Karpas-422 (cell line): ENCODE measurements around the gene RFNG. TPM values are rescaled to one million over a fixed set of nuclear protein-coding genes. Genes with fewer than 3 reads are reported as not detected.

Source experiments
- DNase-seq: peaks from one replicate; pipeline ENCODE4 v3.0.0-alpha.2; 2015
- H2AFZ ChIP-seq: fragments of 200-600 bp; sonication (generic); 2 replicates; pipeline ENCODE4 v1.6.1; 2014; ENCODE audit warnings: antibody characterized with exemption, low read length, mixed read lengths
- H3K27ac ChIP-seq: fragments of 200-600 bp; sonication (generic); 2 replicates; pipeline ENCODE4 v1.5.1; 2014; ENCODE audit warnings: mild to moderate bottlenecking, low read length, moderate library complexity
- H3K27me3 ChIP-seq: fragments of 200-600 bp; sonication (generic); 2 replicates; pipeline ENCODE4 v1.6.1; 2014; ENCODE audit warnings: low read length, mixed read lengths
- H3K36me3 ChIP-seq: fragments of 200-600 bp; sonication (generic); 2 replicates; pipeline ENCODE4 v1.6.1; 2014; ENCODE audit warnings: low read length, mixed read lengths; ENCODE audit not compliant: insufficient read depth
- H3K4me1 ChIP-seq: fragments of 200-600 bp; sonication (generic); 2 replicates; pipeline ENCODE4 v1.6.1; 2014; ENCODE audit warnings: mild to moderate bottlenecking, low read length, mixed read lengths
- H3K4me2 ChIP-seq: fragments of 200-600 bp; sonication (generic); 2 replicates; pipeline ENCODE4 v1.6.1; 2014; ENCODE audit warnings: low read length, low read depth, mild to moderate bottlenecking; ENCODE audit not compliant: poor library complexity, severe bottlenecking
- H3K4me3 ChIP-seq: fragments of 200-600 bp; sonication (generic); 2 replicates; pipeline ENCODE4 v1.5.1; 2014; ENCODE audit warnings: mild to moderate bottlenecking, antibody characterized with exemption, low read length, mixed read lengths
- H3K79me2 ChIP-seq: fragments of 200-600 bp; sonication (generic); 2 replicates; pipeline ENCODE4 v1.6.1; 2014; ENCODE audit warnings: mild to moderate bottlenecking, low read length, mixed read lengths
- H3K9ac ChIP-seq: fragments of 200-600 bp; sonication (generic); 2 replicates; pipeline ENCODE4 v1.6.0; 2014; ENCODE audit warnings: low read length
- H3K9me2 ChIP-seq: fragments of 200-600 bp; sonication (generic), shearing (Covaris generic); replicated peaks from 2 replicates; pipeline ENCODE4 v1.6.0; 2014; ENCODE audit warnings: mild to moderate bottlenecking, low read length, moderate library complexity; ENCODE audit not compliant: insufficient read depth
- H3K9me3 ChIP-seq: fragments of 300-700, 200-600 bp; sonication (generic); 2 replicates; pipeline ENCODE4 v1.6.1; 2014; ENCODE audit warnings: low read length, mixed read lengths
- H4K20me1 ChIP-seq: fragments of 200-600 bp; sonication (generic); 2 replicates; pipeline ENCODE4 v1.6.1; 2014; ENCODE audit warnings: mild to moderate bottlenecking, antibody characterized with exemption, low read length, low read depth; ENCODE audit not compliant: insufficient read depth
- total RNA-seq: library from RNA; depleted of rRNA; stranded (reverse); fragments of >200 nt; shearing (Covaris generic); gene quantifications from 2 replicates; pipeline ENCODE4 v1.2.3, GENCODE V29; 2014; ENCODE audit warnings: low replicate concordance

Gene RFNG
- total RNA-seq, 1 experiment from 2014 or later = 16.5 TPM

DNA sequence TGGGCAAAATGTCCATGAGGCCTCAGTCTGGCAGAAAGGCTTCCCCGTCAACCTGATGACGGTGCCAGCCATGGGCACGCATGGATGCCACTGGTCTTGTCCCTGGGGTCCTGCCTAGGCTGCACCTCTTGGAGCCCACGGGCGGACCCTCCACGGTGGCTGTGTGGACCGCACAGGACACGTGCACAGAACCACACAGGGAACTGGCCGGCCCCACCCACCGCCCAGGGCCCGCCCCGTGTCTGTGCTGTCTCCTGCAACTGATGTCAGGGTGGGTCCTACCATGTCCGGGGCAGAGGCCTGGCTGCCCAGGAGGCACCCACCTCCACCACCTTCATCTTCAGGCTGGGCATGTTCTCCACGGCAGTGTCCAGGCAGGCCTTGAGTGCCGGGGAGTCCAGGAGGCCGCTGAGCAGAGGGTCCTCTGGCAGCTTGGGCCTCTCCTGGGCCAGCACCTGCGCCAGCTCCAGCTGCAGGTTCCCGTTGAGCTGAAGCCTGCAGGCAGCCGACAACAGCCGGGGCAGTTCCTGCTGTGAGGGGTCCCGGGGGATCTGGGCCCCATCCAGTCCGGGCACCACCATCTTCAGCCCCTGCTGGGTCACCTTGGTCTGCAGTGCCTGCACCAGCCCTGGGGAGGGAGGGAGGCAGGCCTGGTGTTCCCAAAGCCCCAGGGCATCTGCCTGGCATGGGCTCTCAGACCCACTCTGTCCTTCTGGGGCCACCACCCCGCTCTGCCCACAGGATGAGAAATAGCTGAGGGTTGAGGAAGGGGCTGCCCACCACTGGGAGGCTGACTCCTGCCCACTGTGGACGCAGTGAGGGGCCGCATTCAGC is 34.5 kb upstream of the RFNG start:
- H2AFZ ChIP-seq = no peak overlapping the region
- no peak overlapping the region for H3K27ac ChIP-seq
- no peaks in the 10 kb centered on the region for H3K4me1 ChIP-seq
- no peaks in the 10 kb centered on the region for H3K79me2 ChIP-seq
- DNase-seq = no peak
- no peak overlapping the region for H3K4me2 ChIP-seq
- H3K4me3 ChIP-seq = no peak overlapping the region
- H3K9me3 ChIP-seq = no peaks in the 10 kb centered on the region
- H3K9me2 ChIP-seq = no peaks in the 10 kb centered on the region
- H3K27me3 ChIP-seq = no peaks in the 10 kb centered on the region
- peaks cover 27% of the 10 kb centered on the region; the same call in 1 of the 2 replicates for H4K20me1 ChIP-seq
- no peak overlapping the region for H3K9ac ChIP-seq
- peaks cover 14% of the 10 kb centered on the region for H3K36me3 ChIP-seq

DNA sequence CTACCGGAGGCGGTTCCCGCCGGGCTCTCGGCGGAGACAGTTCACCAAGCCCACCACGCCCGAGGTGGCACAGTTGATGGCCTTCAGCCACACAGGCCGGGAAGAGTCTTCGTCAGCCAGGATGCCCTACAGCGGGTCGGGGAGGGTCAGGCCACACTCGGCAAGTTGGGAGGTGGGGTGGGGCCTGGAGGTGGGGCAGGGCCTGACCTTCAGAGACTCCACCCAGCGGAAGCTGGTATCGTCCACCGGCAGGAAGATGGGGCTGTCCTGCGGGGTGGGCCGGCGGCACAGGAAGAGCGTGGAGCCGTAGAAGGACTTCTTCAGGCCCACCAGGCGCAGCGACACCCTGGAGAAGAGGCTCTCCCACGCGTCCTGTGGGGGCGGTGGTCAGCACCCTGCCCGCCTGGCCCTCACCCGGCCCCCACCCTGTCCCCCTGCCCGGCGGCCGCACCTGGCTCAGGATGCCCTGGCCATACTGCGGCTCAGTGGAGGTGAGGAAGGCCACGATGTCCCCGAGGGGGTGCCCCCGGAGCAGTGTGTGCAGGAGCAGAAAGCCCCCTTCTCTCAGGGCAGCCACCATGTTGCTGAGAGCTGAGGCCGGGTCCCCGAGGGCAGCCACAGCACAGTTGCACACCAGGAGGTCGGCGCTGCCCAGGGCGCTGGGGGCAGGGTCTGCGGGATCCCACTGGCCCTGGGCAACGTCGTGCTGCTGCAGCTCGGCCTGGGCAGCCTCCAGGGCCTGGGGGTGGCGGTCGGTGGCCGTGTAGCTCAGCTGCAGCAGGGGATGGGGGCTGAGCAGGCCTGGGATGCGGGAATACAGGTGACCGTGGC is 33.6 kb upstream of the RFNG start:
- Histone ChIP-seq H3K9me3 (no peaks in the 10 kb centered on the region), H3K27me3 (no peaks in the 10 kb centered on the region), H3K79me2 (no peaks in the 10 kb centered on the region), H3K4me3 (no peak overlapping the region), H4K20me1 (peaks cover 31% of the 10 kb centered on the region; the same call in 1 of the 2 replicates), H3K36me3 (peaks cover 14% of the 10 kb centered on the region), H3K9me2 (no peaks in the 10 kb centered on the region), H3K4me1 (no peaks in the 10 kb centered on the region), H2AFZ (no peak overlapping the region), H3K27ac (no peak overlapping the region), H3K4me2 (no peak overlapping the region), H3K9ac (no peak overlapping the region)
- DNase-seq = no peak

DNA sequence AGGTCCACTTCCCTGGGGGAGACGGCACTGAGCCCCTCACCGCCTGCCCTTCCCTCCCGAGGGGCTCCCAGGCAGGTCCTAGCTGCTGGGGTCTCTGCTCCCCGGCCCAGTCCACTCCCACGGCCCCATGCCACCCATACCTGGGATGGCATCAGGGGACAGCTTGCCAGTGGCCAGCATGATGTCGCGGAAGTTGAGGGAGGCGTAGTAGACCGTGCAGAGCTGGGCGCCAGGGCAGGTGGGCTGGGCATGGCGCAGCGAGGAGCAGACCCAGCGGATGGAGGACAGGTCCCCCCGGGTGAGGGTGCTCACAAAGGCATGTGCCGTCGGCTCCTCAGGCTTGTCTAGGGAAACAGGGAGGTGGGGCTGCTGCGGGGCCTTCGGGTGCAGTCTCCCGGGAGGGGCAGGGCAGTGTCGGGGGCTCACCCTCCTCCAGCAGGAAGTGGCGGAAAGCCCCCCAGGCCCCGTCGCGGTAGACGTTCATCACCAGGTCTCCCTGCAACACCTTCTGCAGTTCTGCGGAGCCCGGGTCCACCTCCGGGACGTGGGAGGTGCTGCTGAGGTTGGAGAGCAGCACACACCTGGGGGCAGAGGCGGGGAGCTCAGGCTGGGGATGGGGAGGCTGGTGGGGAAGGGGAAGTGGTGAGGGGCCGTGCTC is 32.9 kb upstream of the RFNG start:
- H4K20me1 ChIP-seq = peaks cover 32% of the 10 kb centered on the region; the same call in 1 of the 2 replicates
- no peaks in the 10 kb centered on the region for H3K9me3 ChIP-seq
- DNase-seq = no peak
- no peak overlapping the region for H3K4me3 ChIP-seq
- H2AFZ ChIP-seq = no peak overlapping the region
- H3K79me2 ChIP-seq = no peaks in the 10 kb centered on the region
- H3K9me2 ChIP-seq = no peaks in the 10 kb centered on the region
- H3K27me3 ChIP-seq = no peaks in the 10 kb centered on the region
- H3K4me2 ChIP-seq = no peak overlapping the region
- no peak overlapping the region for H3K9ac ChIP-seq
- H3K4me1 ChIP-seq = no peaks in the 10 kb centered on the region
- H3K27ac ChIP-seq = no peak overlapping the region
- H3K36me3 ChIP-seq = peaks cover 11% of the 10 kb centered on the region; the same call in 1 of the 2 replicates

DNA sequence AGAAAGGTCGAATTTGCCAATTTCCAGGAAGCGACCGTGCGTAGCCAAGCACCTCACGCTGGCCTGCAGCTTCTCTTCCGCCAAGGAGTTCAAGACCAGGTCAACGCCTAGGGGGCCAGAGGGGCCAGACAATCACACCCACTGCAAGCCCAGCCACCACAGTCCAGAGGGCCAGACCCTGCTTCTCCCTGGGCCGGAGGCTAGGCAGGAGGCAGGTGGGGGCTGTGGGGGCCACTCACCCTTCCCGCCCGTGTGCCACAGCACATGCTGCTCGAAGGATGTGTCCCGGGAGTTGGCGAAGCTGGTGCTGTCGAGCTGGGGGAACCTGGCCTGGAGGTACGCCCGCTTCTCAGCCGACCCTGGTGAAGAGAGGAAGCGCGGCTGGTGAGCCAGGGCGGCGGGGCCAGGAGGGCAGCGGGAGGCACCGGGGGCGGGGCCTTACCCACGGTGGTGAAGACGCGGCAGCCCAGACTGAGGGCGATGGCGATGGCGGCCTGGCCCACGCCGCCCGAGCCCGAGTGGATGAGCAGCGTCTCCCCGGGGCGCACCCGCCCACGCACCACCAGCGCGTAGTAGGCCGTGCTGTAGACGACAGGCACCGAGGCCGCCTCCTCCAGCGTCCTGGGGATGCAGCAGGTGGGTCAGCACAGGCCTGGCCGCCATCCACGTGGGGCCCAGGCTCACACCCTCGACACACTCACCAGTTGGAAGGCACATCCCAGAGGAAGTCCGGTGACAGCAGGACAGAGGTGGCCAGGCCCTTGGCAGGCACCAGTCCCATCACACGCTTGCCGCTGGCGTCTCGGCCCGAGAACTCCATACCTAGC is 32.1 kb upstream of the RFNG start:
- Histone ChIP-seq H3K36me3 (peaks cover 11% of the 10 kb centered on the region; the same call in 1 of the 2 replicates), H3K4me3 (no peak overlapping the region), H3K27me3 (no peaks in the 10 kb centered on the region), H3K4me2 (no peak overlapping the region), H4K20me1 (peaks cover 27% of the 10 kb centered on the region; the same call in 1 of the 2 replicates), H3K79me2 (no peaks in the 10 kb centered on the region), H3K4me1 (no peaks in the 10 kb centered on the region), H3K9me2 (no peaks in the 10 kb centered on the region), H2AFZ (no peak overlapping the region), H3K9ac (no peak overlapping the region), H3K9me3 (no peaks in the 10 kb centered on the region), H3K27ac (no peak overlapping the region)
- no peak for DNase-seq

DNA sequence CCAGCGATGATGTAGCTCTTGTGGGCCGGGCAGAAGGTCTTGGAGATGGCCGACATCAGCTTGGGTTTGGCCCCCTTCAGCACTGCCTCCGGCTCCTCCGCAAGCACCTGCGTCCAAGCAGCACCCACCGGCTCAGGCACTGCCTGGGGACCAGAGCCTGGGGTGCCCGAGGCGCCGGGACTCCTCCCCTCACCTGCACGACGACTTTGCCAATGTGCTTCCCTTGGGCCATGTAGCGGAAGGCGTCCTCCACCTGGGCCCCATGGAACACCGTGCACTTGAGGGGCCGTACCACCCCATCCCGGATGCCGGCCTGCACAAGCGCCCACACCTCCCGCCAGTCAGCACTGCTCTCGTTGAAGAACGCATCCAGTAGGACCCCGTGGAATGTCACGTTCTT is 31.4 kb upstream of the RFNG start:
- Histone ChIP-seq H3K4me2 (no peak overlapping the region), H4K20me1 (peaks cover 30% of the 10 kb centered on the region; the same call in 1 of the 2 replicates), H3K9me2 (no peaks in the 10 kb centered on the region), H3K27me3 (no peaks in the 10 kb centered on the region), H3K4me3 (no peak overlapping the region), H3K9ac (no peak overlapping the region), H3K36me3 (peaks cover 11% of the 10 kb centered on the region; the same call in 1 of the 2 replicates), H3K9me3 (no peaks in the 10 kb centered on the region), H3K79me2 (no peaks in the 10 kb centered on the region), H3K27ac (no peak overlapping the region), H2AFZ (no peak overlapping the region), H3K4me1 (no peaks in the 10 kb centered on the region)
- no peak for DNase-seq

DNA sequence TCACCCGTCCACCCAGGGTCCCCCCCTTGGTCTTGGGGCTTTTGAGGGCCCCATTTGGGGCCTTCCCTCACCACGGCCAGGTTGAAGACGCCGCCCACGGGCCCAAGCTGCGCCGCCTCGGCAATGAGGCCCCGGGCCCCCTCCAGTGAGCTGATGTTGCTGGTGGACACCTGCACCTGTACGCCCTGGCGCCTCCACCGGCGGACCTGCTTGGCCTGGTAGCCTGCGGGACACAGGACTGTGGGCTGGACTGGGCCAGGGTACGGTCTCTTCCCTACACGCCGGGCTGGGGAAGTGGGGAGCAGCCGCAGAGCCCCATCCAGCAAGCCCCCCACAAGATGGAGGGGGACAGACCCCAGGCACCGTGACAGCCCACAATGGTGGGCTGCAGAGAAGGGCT is 30.8 kb upstream of the RFNG start:
- no peak overlapping the region for H2AFZ ChIP-seq
- DNase-seq = no peak
- no peaks in the 10 kb centered on the region for H3K9me2 ChIP-seq
- H3K36me3 ChIP-seq = peaks cover 8% of the 10 kb centered on the region; the same call in 1 of the 2 replicates
- no peak overlapping the region for H3K4me3 ChIP-seq
- no peak overlapping the region for H3K4me2 ChIP-seq
- no peak overlapping the region for H3K27ac ChIP-seq
- peaks cover 35% of the 10 kb centered on the region; the same call in 1 of the 2 replicates for H4K20me1 ChIP-seq
- H3K79me2 ChIP-seq = no peaks in the 10 kb centered on the region
- H3K27me3 ChIP-seq = no peaks in the 10 kb centered on the region
- no peaks in the 10 kb centered on the region for H3K9me3 ChIP-seq
- no peak overlapping the region for H3K9ac ChIP-seq
- H3K4me1 ChIP-seq = no peaks in the 10 kb centered on the region

DNA sequence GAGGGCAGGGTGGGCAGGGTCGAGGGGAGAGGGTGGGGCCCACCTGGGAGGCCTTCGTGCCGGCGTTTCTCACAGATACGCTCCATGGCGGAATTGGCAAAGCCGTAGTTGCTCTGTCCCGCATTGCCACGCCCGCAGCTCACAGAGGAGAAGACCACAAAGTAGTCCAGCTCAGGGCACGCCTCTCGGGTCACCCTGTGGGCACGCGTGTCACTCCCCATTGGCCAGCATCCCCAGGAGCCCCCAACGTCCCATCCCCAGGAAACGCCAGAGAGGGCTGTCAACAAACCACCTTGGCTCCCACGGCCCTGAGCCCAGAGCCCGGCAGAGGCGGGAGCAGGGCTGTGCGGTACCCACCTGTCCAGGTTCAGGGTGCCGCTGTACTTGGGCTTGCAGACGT is 30.4 kb upstream of the RFNG start:
- Histone ChIP-seq H3K36me3 (peaks cover 8% of the 10 kb centered on the region; the same call in 1 of the 2 replicates), H3K4me2 (no peak overlapping the region), H3K9ac (no peak overlapping the region), H4K20me1 (peaks cover 35% of the 10 kb centered on the region; the same call in 1 of the 2 replicates), H3K27me3 (no peaks in the 10 kb centered on the region), H3K4me1 (no peaks in the 10 kb centered on the region), H3K79me2 (no peaks in the 10 kb centered on the region), H3K27ac (no peak overlapping the region), H3K9me3 (no peaks in the 10 kb centered on the region), H3K4me3 (no peak overlapping the region), H3K9me2 (no peaks in the 10 kb centered on the region), H2AFZ (no peak overlapping the region)
- no peak for DNase-seq
